CD8-positive, alpha-beta memory T cell (primary cell): ENCODE results near the gene SMIM22. TPM values are rescaled to one million over a fixed set of nuclear protein-coding genes. Genes with fewer than 3 reads are reported as not detected.

Source experiments
- CTCF ChIA-PET: fragments of 350-600 bp; sonication (Branson Sonifier 250); formaldehyde crosslinking; loops from one replicate; lab custom pipeline; 2021; ENCODE audit warnings: antibody characterized with exemption; lab: Charles Lee
- POLR2A ChIA-PET: fragments of 350-600 bp; sonication (Branson Sonifier 250); formaldehyde crosslinking; loops from one replicate; lab custom pipeline; 2021; ENCODE audit warnings: antibody characterized with exemption; lab: Charles Lee
- DNase-seq, 5 donors: peaks; one replicate each; pipeline versions ENCODE4 v3.0.0 to v3.0.0-alpha.2; 2020 to 2022; ENCODE audit warnings: mixed read lengths in 1 of 5
- H3K27ac ChIP-seq: one replicate; pipeline ENCODE4 v1.7.0; 2013; ENCODE audit warnings: low read depth, mild to moderate bottlenecking, low read length, moderate library complexity
- H3K27me3 ChIP-seq: 2 replicates; pipeline ENCODE4 v1.7.0; 2013; ENCODE audit warnings: low read length, mild to moderate bottlenecking; ENCODE audit not compliant: insufficient read depth, poor library complexity, severe bottlenecking
- H3K36me3 ChIP-seq: 2 replicates; pipeline ENCODE4 v1.7.0; 2013; ENCODE audit warnings: mild to moderate bottlenecking, low read length, moderate library complexity; ENCODE audit not compliant: insufficient read depth
- H3K4me1 ChIP-seq: 2 replicates; pipeline ENCODE4 v1.7.0; 2013; ENCODE audit warnings: mild to moderate bottlenecking, low read length, moderate library complexity; ENCODE audit not compliant: insufficient read depth
- H3K4me3 ChIP-seq: 2 replicates; pipeline ENCODE4 v1.7.0; 2013; ENCODE audit warnings: mild to moderate bottlenecking, low read length
- H3K9me3 ChIP-seq: 2 replicates; pipeline ENCODE4 v1.7.0; 2013; ENCODE audit warnings: mild to moderate bottlenecking, low read length
- H3K27ac Mint-ChIP-seq, 8 donors: one replicate each; pipeline ENCODE4 v1.8.0; 2020 to 2021; ENCODE audit warnings: mixed read lengths in 8 of 8, mild to moderate bottlenecking in 6 of 8, inconsistent platforms in 3 of 8, moderate library complexity in 3 of 8
- H3K27me3 Mint-ChIP-seq, 2 donors: one replicate each; pipeline ENCODE4 v1.8.0; 2020 to 2021; ENCODE audit warnings: mixed read lengths in 2 of 2, mild to moderate bottlenecking in 1 of 2, moderate library complexity in 1 of 2
- H3K36me3 Mint-ChIP-seq, 3 donors: one replicate each; pipeline ENCODE4 v1.8.0; 2020 to 2021; ENCODE audit warnings: mixed read lengths in 3 of 3, inconsistent platforms in 1 of 3, mild to moderate bottlenecking in 1 of 3
- H3K4me1 Mint-ChIP-seq, 3 donors: one replicate each; pipeline ENCODE4 v1.8.0; 2020 to 2021; ENCODE audit warnings: mixed read lengths in 3 of 3, inconsistent platforms in 1 of 3, mild to moderate bottlenecking in 1 of 3
- H3K4me3 Mint-ChIP-seq, 7 donors: one replicate each; pipeline ENCODE4 v1.8.0; 2020 to 2021; ENCODE audit warnings: mixed read lengths in 7 of 7, mild to moderate bottlenecking in 6 of 7, moderate library complexity in 4 of 7, inconsistent platforms in 2 of 7
- H3K9me3 Mint-ChIP-seq, 5 donors: one replicate each; pipeline ENCODE4 v1.8.0; 2020 to 2022; ENCODE audit warnings: mixed read lengths in 5 of 5, mild to moderate bottlenecking in 3 of 5, moderate library complexity in 2 of 5, inconsistent platforms in 1 of 5
- polyA plus RNA-seq: library from polyadenylated mRNA; unstranded; fragments of 300-500 nt; fragmentation: Illumina TruSeq; gene quantifications from one replicate; pipeline ENCODE4 v1.2.3, GENCODE V29; 2021
- total RNA-seq, 2 experiments: library from RNA; stranded (reverse); gene quantifications; one replicate each; pipeline ENCODE4 v1.2.3, GENCODE V29; 2021

Gene SMIM22
- total and polyA plus RNA-seq, 3 experiments from 2014 or later = not detected

- CTCF ChIA-PET = no interaction called here
- Mint-ChIP-seq H3K27me3 (no peaks in the 10 kb centered on the region), H3K9me3 (no peaks in the 10 kb centered on the region), H3K36me3 (peaks cover 0 to 14% (median 3%) of the 10 kb centered on the region in 3 donors), H3K4me3 (peak overlapping the region; percentile 24 to 95 (median 56)), H3K4me1 (peaks cover 9 to 25% (median 10%) of the 10 kb centered on the region in 3 donors), H3K27ac (peak overlapping the region in 6 of 8 donors; percentile 43 to 93 (median 66))
- no peak for DNase-seq
- no peaks in the 10 kb centered on the region for H3K9me3 ChIP-seq
- peaks cover 16% of the 10 kb centered on the region for H3K4me1 ChIP-seq
- H3K4me3 ChIP-seq = no peak overlapping the region
- H3K27ac ChIP-seq = no peak overlapping the region
- no peaks in the 10 kb centered on the region for H3K27me3 ChIP-seq
- POLR2A ChIA-PET = no interaction called here
- H3K36me3 ChIP-seq = no peaks in the 10 kb centered on the region
These were observed 5.3 kb downstream of the SMIM22 start for GRCh38 chr16:4800290-4801041.

- Mint-ChIP-seq H3K4me1 (peaks cover 9 to 25% (median 10%) of the 10 kb centered on the region in 3 donors), H3K27ac (peak overlapping the region; percentile 72 to 93 (median 82)), H3K9me3 (no peaks in the 10 kb centered on the region), H3K27me3 (no peaks in the 10 kb centered on the region), H3K36me3 (peaks cover 0 to 18% (median 3%) of the 10 kb centered on the region in 3 donors), H3K4me3 (peak overlapping the region; percentile 82 to 95 (median 84))
- POLR2A ChIA-PET = interaction anchor here (0.6 to 2.4 kb wide), 3 partner anchors 34 to 114 kb away, joined by 4 to 14 read pairs (median 13); partner anchors contain the start of genes ANKS3, DNAAF8 and ZNF500
- CTCF ChIA-PET = interaction anchor here (1.9 kb wide), 1 partner anchor 33 kb away, joined by 6 read pairs; no protein-coding TSS in a partner anchor
- DNase-seq = peak in 1 of 5 donors; percentile 19
- H3K4me3 ChIP-seq = peak overlapping the region; percentile 65
- no peaks in the 10 kb centered on the region for H3K36me3 ChIP-seq
- H3K27me3 ChIP-seq = no peaks in the 10 kb centered on the region
- peak overlapping the region; percentile 75 for H3K27ac ChIP-seq
- peaks cover 16% of the 10 kb centered on the region for H3K4me1 ChIP-seq
- H3K9me3 ChIP-seq = no peaks in the 10 kb centered on the region
These were observed 6.1 kb downstream of the SMIM22 start for GRCh38 chr16:4801051-4801961.

- Histone ChIP-seq H3K27ac (peak within 1 kb of the TSS; percentile 75), H3K9me3 (no peaks in the 10 kb centered on the region), H3K4me3 (peak within 1 kb of the TSS; percentile 65), H3K4me1 (peaks cover 16% of the 10 kb centered on the region), H3K27me3 (no peaks in the 10 kb centered on the region), H3K36me3 (peaks cover under 1% of the 10 kb centered on the region)
- peak within 1 kb of the TSS; percentile 72 to 93 (median 84) for H3K27ac Mint-ChIP-seq
- peaks cover 0 to 22% (median 3%) of the 10 kb centered on the region in 3 donors for H3K36me3 Mint-ChIP-seq
- peaks cover 9 to 25% (median 10%) of the 10 kb centered on the region in 3 donors for H3K4me1 Mint-ChIP-seq
- H3K4me3 Mint-ChIP-seq = peak within 1 kb of the TSS; percentile 82 to 95 (median 88)
- H3K27me3 Mint-ChIP-seq = no peaks in the 10 kb centered on the region
- H3K9me3 Mint-ChIP-seq = no peaks in the 10 kb centered on the region
- ChIA-PET POLR2A (interaction anchor here (0.6 to 2.4 kb wide), 6 partner anchors 33 to 312 kb away, joined by 3 to 14 read pairs (median 6); partner anchors contain the start of genes ANKS3, DNAAF8, GLYR1 and UBN1), CTCF (interaction anchor here (1.3 to 1.9 kb wide), 2 partner anchors 34 to 67 kb away, joined by 6 to 8 read pairs; partner anchors contain the start of genes ANKS3 and DNAAF8)
- peak; percentile 77 to 88 (median 84) for DNase-seq
These were observed 6.9 kb downstream of the SMIM22 start, which contains the start of gene ROGDI for GRCh38 chr16:4801962-4802658. ROGDI (minus strand) TSS chr16:4802633; CDS start chr16:4802571, 62 bp downstream.

GRCh38 chr16:4802659-4803287 is 7.6 kb downstream of the SMIM22 start:
- H3K36me3 Mint-ChIP-seq = peaks cover 0 to 29% (median 7%) of the 10 kb centered on the region in 3 donors
- H3K4me3 Mint-ChIP-seq = peak overlapping the region; percentile 82 to 95 (median 88)
- H3K36me3 ChIP-seq = peaks cover 7% of the 10 kb centered on the region
- H3K27me3 Mint-ChIP-seq = no peaks in the 10 kb centered on the region
- ChIA-PET CTCF (interaction anchor here (1.3 to 1.9 kb wide), 2 partner anchors 34 to 68 kb away, joined by 6 to 8 read pairs; partner anchors contain the start of genes ANKS3 and DNAAF8), POLR2A (interaction anchor here (0.8 to 2.4 kb wide), 4 partner anchors 34 to 313 kb away, joined by 3 to 14 read pairs (median 6); partner anchors contain the start of genes ANKS3, DNAAF8, GLYR1 and UBN1)
- peaks cover 9 to 25% (median 10%) of the 10 kb centered on the region in 3 donors for H3K4me1 Mint-ChIP-seq
- H3K27me3 ChIP-seq = no peaks in the 10 kb centered on the region
- peak overlapping the region; percentile 67 for H3K27ac ChIP-seq
- peaks cover 16% of the 10 kb centered on the region for H3K4me1 ChIP-seq
- peak; percentile 86 to 93 (median 87) for DNase-seq
- H3K9me3 Mint-ChIP-seq = no peaks in the 10 kb centered on the region
- no peaks in the 10 kb centered on the region for H3K9me3 ChIP-seq
- H3K27ac Mint-ChIP-seq = peak overlapping the region; percentile 36 to 86 (median 68)
- peak overlapping the region; percentile 56 for H3K4me3 ChIP-seq

GRCh38 chr16:4803401-4803844 is 8.3 kb downstream of the SMIM22 start:
- Histone ChIP-seq H3K27me3 (no peaks in the 10 kb centered on the region), H3K9me3 (no peaks in the 10 kb centered on the region), H3K4me1 (peaks cover 16% of the 10 kb centered on the region), H3K4me3 (peak overlapping the region; percentile 56), H3K36me3 (peaks cover 9% of the 10 kb centered on the region), H3K27ac (no peak overlapping the region)
- H3K36me3 Mint-ChIP-seq = peaks cover 0 to 31% (median 6%) of the 10 kb centered on the region in 3 donors
- no peaks in the 10 kb centered on the region for H3K9me3 Mint-ChIP-seq
- POLR2A ChIA-PET = interaction anchor here (1.1 to 2.4 kb wide), 3 partner anchors 35 to 313 kb away, joined by 3 to 14 read pairs (median 7); partner anchors contain the start of genes ANKS3 and DNAAF8
- H3K4me3 Mint-ChIP-seq = peak overlapping the region; percentile 77 to 95 (median 88)
- CTCF ChIA-PET = interaction anchor here (1.0 to 1.9 kb wide), 4 partner anchors 13 to 68 kb away, joined by 3 to 8 read pairs (median 4); partner anchors contain the start of genes ANKS3 and DNAAF8
- no peaks in the 10 kb centered on the region for H3K27me3 Mint-ChIP-seq
- no peak for DNase-seq
- peak overlapping the region in 4 of 8 donors; percentile 36 to 73 (median 53) for H3K27ac Mint-ChIP-seq
- H3K4me1 Mint-ChIP-seq = peaks cover 9 to 25% (median 10%) of the 10 kb centered on the region in 3 donors

GRCh38 chr16:4803898-4804762 is 9.0 kb downstream of the SMIM22 start:
- no peaks in the 10 kb centered on the region for H3K9me3 ChIP-seq
- H3K27me3 Mint-ChIP-seq = no peaks in the 10 kb centered on the region
- H3K36me3 ChIP-seq = peaks cover 9% of the 10 kb centered on the region
- DNase-seq = no peak
- ChIA-PET CTCF (interaction anchor here (1.0 to 1.4 kb wide), 2 partner anchors 14 to 27 kb away, joined by 3 read pairs; no protein-coding TSS in a partner anchor), POLR2A (no interaction called here)
- peaks cover 16% of the 10 kb centered on the region for H3K4me1 ChIP-seq
- H3K9me3 Mint-ChIP-seq = no peaks in the 10 kb centered on the region
- peak overlapping the region; percentile 31 for H3K27ac ChIP-seq
- H3K4me3 Mint-ChIP-seq = peak overlapping the region in 6 of 7 donors; percentile 23 to 83 (median 53)
- H3K4me1 Mint-ChIP-seq = peaks cover 9 to 25% (median 10%) of the 10 kb centered on the region in 3 donors
- H3K36me3 Mint-ChIP-seq = peaks cover 0 to 35% (median 6%) of the 10 kb centered on the region in 3 donors
- no peak overlapping the region for H3K4me3 ChIP-seq
- peak overlapping the region in 1 of 8 donors; percentile 61 for H3K27ac Mint-ChIP-seq
- no peaks in the 10 kb centered on the region for H3K27me3 ChIP-seq
